ENCODE results near the gene NEU1.

DNA sequence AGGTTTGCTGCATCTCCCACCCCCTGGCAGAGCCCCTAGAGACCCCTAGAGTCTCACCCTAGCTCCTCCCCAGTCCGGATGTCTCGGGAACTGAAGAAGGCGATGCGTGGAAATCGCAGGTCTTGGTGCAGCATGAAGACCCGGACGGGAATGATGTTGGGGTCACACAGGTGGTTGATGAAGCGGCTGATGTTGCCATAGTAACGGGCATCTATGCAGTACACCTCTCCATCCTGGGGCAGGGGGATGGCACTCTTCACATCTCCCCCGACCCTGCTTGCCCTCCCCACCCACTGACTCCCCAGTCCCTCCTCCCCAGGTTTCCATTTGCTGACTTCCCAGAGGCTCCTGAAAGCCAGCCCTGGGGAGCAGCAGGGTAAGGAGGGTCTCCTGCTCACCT is 18.0 kb upstream of the NEU1 start:
- TF ChIP-seq POLR2A (IDR thresholded peaks at IDR 0.05): no peak
- TF ChIP-seq, protein P1, sequence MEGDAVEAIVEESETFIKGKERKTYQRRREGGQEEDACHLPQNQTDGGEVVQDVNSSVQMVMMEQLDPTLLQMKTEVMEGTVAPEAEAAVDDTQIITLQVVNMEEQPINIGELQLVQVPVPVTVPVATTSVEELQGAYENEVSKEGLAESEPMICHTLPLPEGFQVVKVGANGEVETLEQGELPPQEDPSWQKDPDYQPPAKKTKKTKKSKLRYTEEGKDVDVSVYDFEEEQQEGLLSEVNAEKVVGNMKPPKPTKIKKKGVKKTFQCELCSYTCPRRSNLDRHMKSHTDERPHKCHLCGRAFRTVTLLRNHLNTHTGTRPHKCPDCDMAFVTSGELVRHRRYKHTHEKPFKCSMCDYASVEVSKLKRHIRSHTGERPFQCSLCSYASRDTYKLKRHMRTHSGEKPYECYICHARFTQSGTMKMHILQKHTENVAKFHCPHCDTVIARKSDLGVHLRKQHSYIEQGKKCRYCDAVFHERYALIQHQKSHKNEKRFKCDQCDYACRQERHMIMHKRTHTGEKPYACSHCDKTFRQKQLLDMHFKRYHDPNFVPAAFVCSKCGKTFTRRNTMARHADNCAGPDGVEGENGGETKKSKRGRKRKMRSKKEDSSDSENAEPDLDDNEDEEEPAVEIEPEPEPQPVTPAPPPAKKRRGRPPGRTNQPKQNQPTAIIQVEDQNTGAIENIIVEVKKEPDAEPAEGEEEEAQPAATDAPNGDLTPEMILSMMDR (IDR thresholded peaks at IDR 0.05): no peak
